NOMO-1 treated with DMSO at 0.1 percent for 48 hours (cell line): ENCODE measurements around the gene FN1.
"Not testable (repeated sequence)": the region's sequence is repeated elsewhere in the genome, so short reads cannot be mapped to it uniquely, and the experiment has no call there.

Source experiments
- DNase-seq: peaks from one replicate; lab custom pipeline; 2025; ENCODE audit not compliant: unreplicated experiment; lab: John Stamatoyannopoulos, UW

The FN1 gene

DNA sequence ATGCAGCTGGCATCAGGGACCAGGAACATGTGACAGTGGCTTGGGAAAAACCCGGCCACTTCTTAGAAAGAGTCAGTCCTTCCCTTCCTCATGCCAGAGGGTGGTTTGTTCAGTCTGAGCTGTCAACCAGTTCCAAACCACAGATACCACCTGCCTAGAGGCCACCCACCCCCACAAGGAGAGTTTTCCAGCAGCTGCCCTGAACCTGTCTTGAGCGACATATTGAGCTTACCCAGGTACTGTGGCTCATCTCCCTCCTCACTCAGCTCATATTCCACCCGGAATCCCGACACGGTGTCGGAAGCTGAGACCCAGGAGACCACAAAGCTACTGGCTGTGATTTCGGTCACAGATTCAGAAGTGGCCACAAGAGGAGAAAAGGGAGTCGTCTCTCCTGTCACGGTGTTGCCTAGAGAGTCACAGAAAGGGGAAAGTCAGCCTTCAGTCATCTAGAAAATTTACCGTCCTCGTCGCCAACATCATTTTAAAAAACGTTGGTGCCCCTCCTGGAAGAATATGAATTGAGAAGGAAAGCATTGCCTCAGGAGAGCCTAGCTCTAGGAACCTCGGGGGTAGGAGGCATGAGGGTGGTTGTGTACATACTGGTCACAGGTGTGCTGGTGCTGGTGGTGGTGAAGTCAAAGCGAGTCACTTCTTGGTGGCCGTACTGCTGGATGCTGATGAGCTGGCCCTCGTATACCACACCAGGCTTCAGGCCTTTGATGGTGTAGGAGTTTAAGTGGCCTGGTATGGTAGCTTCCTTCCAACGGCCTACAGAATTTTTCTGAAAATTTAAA is 26.3 kb downstream of the FN1 start:
- DNase-seq: no peak

DNA sequence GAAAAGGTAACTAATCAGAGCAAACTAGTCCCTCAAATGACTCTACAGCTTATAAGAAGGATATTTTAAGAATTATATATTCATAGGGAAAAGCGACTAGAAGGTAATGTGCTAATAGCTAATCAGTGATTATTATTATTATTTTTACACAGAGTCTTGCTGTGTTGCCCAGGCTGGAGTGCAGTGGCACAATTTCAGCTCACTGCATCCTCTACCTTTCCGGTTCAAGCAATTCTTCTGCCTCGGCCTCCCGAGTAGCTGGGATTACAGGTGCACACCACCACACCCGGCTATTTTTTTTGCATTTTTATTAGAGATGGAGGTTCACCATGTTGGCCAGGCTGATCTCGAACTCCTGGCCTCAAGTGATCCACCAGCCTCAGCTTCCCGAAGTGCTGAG is 27.4 kb downstream of the FN1 start:
- not testable (repeated sequence) for DNase-seq

DNA sequence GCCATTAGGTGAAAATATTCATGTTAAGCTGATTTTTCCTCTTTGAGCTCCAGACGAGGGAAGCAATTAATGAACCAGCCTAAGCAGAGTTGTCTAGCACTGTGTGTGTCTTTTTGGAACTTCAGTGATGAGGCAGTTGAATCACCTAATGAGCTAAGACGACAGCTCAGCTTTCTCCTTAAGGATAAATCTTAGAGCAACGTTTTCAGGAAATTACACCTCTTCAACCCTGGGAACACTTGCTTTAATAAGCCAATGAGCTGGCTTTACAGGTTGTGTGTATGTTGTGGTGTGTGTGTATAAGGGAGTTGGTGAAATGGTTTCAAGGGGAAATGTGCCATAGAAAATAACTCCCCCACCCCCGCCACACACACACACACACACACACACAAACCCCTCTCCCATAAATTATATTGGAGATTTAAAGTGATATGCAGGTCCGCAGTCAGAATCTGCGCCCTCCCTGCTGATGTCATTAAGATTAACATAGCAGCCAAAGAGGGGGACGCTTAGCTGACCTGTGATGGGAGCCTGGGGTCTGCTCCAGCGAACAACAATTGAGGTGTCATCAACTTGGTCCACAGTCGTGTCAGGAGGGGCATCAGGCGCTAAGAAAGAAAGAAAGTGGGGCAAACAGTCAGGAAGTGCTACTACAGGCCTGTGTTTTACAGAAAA is 28.1 kb downstream of the FN1 start:
- no peak for DNase-seq

DNA sequence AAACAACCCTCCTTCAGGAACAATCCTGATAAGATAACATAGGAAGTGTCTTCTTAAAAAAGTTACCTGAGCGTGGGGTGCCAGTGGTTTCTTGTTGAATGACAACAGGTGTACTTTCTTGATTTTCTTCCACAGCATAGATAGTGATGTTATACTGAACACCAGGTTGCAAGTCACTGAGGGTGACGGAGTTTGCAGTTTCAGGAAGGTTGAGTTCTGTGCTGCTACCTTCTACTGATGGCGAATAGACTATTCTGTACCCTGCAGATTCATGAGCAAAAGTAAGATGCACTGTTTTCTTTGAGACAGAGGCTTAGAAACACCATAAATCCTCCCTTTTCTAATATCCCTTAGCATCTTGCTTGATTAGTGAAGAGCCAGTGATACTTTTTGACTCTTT is 28.8 kb downstream of the FN1 start:
- no peak for DNase-seq

DNA sequence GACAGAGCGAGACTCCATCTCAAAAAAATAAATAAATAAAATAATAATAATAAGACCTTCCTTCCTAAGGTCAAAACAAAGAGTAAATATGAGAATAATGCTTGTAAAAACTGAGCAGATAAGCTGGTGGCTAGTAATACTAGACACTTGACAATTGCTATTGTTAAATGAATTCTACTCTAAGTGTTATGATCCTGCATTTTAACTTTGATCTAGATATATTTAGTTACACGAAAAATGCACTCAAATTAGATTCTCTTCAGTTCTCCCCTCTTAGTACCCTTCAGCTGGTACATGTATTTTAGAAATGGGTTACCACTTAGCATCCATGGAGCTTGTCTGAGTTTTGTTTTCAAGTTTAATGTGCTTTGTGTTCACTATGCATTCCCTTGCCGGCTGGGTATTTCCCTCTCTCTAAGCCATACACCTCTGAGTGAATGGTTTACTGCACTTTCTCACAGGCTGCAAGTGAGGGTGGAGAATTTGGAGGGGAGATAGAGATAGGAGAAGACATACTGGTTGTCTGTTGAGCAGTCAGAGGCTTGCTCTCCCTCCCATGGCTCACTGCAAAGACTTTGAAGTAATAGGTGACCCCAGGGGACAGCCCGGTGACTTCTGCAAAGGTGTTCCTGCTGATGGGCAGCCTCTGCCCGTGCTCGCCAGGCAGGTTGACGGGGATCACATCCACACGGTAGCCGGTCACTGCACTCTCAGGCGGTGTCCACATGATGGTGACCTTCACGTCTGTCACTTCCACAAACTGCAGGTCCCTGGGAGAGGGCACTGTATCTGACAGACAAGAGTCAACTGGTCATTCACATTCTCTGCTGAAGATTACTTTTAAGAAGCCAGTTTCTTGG is 29.9 kb downstream of the FN1 start:
- DNase-seq: no peak

DNA sequence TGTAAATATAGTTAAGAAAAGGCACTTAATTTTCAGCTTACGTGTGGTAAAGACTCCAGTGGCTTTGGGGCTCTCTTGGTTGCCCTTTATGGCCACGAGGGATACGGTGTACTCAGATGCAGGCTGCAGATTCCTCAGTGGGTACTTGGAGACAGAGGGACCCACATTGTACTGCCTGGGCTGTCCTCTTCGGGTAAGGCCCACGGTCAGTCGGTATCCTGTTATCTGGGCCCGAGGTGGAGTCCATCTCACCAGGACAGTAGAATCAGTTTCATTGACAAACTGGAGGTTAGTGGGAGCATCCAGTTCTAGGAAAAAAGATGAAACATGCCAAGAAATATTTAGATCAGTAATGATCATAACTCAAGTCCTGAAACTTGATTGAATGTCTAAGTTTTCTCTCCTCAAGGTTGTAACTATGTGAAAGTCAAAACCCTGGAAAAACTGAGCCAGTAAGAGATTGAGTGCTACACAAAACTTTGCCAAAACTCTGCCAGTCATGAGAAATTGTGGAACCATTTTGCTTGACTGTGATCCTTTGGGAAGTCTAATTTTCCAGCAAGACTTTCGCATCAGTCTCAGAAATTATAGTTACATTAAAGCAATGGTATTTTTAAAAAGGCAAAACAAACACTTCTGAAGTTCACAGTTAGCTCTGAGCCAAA is 31.4 kb downstream of the FN1 start:
- no peak for DNase-seq

DNA sequence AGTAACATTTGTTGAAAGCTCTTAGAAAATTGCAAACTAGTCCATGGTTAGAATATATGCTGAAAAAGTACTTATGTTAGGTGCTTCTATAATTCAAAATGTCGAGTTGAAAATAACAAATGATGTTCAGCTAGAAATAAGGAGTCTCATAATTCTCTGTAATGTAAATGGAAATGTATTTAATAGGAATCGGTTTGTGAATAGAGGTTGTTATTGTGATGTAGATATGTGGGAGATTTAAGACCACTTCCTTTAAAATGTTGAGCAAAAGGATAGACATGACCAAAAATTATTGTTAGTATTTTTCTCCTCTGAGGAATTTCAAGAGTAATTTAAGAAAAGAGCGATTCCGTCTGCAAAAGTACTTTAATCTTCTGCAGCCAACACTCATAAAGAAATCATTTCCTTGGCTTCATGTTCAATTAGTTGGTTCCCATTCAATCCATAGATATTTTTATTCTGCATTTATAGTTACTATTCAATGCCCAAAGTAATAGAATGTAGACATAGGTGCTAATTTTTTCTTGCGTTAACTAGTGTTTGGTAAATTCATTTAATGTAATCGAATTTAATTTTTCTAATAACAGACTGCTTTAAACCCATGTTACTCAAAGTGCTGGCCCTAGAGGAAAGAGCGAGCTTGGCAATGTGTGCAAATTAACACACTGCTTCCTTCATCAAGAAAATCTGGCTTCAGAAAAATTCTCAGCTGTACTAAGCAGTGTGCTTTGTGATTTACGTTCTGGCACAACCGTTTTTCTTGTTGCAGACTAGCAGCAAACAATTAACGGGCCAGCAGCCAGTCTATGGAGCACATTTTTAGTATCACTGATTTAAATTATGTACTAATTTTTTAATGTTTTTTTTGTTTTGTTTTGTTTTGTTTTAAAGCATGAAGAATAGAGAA is 32.2 kb downstream of the FN1 start:
- DNase-seq: no peak

DNA sequence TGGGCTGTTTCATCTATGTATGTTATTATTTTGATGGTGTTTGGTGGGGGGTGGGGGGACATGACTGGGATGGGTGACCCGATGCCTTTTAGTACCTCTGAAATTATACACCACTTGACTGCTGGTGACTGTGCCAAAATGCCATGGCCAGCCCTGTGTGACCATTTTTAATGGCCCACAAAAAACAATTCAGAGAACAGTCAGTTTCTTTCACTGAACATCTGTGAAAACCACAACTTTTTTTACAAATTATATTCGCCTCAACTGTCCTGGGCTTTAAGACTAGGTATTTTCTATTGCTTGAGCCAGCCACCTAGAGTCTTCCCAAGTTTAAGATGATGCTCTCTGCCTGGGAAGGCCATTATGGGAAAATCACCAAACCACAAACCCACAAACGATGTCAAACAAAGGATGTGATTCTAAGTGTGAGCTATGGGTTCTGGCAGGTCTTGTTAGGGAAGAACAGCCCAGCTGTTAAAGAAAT is 33.9 kb downstream of the FN1 start:
- no peak for DNase-seq

DNA sequence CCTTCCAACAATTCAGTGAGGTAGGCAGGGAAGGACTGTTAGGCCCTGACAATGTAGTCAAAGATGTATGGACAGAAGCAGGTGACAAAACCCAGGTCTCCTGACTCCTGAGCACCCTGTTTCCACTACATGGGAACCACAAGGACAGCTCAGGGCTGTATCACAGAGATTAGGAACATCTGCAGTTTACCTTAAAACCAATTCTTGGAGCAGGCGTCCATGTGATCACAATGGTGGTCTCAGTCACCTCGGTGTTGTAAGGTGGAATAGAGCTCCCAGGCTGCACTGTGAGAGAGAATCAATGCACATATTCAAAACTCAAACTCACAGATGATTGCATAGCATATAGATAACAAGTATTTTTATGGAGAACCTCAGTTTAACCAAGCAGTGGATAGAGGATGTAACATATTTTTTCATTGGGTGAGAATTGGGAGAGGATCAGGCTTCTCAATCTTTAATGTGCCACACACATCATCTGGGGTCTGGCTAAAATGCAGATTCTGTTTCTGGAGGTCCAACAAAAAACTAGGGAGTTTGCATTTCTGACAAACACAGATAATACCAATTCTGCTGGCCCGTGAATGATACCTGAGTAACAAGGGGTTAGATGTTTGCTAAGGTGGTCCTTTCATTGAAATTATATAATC is 36.7 kb downstream of the FN1 start:
- DNase-seq: no peak

DNA sequence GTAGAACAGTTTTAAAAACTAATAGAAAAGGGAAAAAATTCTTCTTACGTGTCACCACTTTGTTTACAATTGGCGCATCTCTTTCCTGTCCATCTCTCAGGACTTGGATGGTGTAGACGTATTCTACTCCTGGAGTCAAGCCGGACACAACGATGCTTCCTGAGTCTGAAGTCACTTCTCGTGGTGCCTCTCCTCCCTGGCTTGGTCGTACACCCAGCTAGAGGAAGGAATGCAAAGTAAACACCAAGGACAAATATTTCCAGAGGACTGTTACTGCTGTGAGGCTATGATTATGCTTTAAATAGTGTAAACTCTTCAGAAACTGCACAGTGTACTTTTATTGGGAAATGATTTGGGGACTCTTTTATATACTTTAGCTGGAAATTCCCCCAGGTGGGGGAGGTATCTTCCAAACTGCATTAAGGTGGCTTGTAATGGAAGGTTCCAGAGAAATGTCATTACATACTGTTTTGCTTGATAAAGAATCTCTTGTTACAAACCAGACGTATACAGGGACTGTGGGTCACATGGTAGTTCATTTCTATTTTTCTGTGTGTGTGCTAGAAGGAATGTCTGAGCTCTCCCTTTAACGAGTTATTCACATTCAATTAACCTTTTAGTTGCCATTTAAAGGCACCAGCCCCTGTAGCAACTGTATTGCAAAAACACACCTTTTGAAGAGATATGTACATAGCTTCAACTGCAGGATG is 38.1 kb downstream of the FN1 start:
- no peak for DNase-seq

DNA sequence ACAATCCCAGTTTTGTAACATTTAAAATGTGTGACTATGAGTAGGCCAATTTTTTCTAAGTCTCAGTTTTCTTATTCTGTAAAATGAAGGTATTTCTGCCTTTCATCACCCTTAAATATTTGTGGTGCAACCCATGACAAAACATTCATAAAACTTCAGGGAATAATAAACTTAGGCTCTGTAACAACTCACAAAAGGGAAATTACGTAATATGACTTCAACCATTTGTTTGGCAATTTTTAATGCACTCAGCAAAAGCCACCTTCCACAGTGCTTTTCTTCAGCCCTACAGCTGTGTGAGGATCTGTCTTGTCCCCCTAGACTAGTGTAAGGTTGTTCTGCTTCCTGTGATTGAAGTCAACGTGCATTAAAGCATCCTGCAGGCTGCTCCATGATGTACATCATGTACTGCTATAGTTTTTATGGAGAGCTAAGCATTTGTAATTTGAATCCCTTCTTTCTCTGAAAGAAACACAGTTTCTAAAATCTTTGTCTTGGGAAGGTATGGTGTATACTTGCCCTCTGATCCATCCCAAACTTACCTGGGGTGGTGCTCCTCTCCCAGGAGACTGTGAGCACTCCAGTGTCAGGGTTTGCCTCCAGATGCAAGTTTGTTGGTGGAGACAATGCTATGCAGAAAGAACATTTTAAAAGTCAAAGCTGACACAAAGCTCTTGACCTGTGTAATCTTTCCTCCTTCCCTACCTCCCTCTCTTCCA is 39.1 kb downstream of the FN1 start:
- DNase-seq: peak; percentile 85

DNA sequence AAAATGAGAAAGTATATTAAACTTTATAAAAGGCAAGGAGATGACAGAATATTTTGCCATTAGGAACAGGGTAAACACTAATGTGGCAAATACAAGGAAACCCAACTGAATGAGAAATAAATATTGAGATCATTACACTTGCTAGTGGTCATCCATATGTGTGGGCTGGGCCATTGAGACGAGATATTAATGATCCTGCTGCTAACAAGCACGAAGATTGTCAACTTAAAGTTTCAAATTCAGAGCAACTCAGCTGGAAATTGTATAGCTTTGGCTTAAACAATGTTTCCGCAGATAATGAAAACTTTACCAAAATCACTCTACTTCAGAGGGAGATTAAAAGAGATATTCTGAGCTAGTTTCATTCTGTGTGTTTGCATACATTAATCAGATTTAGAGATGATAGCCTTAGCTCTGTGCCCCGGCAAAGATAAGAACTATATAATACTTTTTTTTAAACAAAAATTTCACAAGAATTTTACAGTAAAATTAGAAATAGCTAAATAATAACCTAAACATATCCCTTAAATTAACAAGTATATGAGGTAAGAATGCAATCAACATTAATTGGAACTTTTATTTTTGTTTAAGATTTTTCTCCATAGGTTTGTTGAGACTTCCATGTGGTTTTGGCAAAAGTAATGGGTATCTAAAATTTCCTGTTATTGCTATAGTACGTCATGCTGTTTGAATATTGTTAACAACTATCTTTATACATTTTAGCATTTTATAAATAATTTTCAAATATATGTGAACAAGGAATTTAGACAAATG is 40.0 kb downstream of the FN1 start:
- DNase-seq: no peak

DNA sequence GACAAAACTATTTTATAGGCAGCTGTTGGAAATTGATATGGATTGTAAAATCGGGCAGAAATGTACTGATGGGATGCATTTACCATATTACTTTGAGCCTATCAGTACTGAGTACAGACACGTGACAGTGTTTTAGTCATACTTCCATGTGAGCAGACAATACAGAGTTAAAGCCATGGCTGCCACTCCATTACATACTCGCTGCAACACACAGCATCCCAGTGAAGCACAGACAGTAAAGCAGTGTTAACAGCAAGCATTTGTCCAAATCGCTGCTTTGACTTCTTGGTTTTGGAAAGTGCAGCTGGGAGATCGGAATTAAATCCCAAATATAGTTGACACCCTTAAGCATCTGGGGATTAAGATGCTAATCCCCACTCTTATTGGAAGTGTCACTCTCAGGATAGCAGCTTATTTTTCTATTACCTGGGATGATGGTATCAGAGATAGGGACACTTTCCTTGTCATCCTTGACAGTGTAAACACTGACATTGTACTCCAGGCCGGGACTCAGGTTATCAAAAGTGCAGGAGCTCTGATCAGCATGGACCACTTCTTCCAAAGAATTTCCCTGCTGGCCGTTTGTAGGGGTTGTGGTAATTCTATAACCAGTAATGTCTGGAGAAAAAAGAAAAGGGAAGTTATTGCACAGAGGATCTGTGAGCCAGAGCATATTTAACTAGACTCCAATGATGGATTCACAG is 41.6 kb downstream of the FN1 start:
- DNase-seq: peak; percentile 15

DNA sequence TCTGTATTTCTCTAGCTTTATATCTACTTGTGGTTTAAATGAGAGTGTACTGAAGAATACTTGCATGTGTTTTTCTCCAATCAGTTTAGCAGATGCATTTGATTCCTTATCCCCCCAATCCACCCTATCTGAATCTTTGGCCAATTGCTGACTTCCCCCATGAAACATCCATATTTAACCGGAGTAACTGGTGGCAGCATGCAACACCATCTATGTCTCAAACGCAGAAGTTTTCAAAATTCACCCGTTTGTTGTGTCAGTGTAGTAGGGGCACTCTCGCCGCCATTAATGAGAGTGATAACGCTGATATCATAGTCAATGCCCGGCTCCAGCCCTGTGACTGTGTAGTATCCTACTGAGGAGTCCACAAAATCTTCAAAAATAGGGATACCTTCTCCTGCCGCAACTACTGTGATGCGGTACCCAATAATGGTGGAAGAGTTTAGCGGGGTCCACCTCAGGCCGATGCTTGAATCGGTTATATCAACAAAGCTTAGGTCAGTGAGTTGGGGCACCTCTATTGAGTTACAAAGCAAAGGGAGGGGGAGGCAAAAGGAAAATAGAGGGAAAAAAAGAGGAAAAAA is 43.1 kb downstream of the FN1 start:
- no peak for DNase-seq

DNA sequence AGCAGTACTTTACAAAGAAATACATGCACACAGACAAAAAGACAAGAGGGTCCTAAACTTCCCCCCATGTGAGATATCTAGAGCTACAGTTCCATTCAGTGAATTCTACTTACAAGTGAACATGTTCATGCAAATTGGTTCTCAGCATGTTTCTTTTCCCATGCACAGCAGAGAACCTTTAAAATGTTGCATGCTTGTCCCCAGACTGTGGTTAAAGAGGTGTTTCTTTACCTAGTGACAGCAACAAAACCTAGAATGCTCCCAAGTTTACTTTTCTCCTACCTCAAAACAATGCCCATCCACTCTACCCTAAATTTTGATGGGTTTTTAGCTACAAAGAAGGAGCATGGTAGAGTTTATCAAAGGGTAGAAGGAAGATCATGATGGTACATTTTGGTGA is 43.7 kb downstream of the FN1 start:
- DNase-seq: no peak

DNA sequence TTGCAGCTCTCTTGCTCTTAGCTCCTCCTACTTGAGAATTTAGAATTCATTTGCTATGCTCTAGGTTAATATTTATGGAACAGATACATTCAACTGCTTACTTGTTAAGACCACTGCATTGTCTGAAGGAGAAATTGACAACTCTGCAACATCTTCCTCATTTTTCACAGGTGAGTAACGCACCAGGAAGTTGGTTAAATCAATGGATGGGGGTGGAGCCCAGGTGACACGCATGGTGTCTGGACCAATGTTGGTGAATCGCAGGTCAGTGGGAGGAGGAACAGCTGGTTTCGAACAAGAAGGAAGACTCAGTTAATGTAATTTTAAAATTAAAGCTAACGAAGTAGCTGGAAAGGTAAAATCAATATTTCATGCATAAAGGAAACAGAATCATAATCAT is 44.3 kb downstream of the FN1 start:
- no peak for DNase-seq

DNA sequence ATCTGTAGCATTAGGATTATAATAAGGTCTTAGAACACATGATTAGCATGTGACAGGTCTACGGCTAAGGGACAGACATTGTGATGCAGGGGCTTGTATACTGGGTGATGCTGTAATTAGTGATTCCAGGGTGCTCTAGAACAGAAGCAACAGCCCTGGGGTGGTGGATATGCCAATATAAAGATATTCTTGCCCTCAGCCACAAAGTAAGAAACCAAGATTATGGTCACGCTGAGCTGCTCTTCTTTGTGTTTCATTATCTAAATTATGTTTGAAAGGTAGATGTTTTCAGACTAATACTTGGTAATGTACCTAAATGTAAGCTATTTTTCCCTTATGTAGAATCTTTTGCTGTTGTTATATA is 45.3 kb downstream of the FN1 start:
- no peak for DNase-seq
